Measurements from ENCODE around the gene BDKRB1. TPM values are rescaled to one million over a fixed set of nuclear protein-coding genes. Genes with fewer than 3 reads are reported as not detected.
A peak's percentile ranks its signal among the peaks of the same experiment; 100 is the strongest.
"Not testable (repeated sequence)": the region's sequence is repeated elsewhere in the genome, so short reads cannot be mapped to it uniquely, and the experiment has no call there.

The BDKRB1 gene
- total RNA-seq, 1 donor from 2014 or later = 4.1 TPM

DNA sequence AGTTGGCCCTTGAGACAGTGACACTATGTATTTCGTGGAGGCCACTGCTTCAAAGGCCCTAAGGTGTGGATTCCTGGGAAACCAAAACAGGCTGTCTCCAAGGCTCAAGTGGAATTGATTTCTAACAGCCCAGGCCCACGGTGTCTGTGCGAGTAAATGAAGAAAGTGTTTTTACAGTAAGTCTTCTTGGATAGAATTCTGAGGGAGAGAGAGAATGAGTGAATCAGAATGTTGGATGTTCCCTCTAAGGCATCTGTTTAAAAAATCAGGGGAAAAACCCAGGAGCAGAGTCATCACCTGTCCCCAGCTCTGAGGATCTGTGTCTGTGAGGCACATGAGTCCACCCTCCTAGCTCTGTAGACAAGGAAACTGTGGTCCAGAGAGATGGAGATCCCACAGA, 22.3 kb upstream of the BDKRB1 start:
- no peak for DNase-seq (ENCODE audit: low spot score)

DNA sequence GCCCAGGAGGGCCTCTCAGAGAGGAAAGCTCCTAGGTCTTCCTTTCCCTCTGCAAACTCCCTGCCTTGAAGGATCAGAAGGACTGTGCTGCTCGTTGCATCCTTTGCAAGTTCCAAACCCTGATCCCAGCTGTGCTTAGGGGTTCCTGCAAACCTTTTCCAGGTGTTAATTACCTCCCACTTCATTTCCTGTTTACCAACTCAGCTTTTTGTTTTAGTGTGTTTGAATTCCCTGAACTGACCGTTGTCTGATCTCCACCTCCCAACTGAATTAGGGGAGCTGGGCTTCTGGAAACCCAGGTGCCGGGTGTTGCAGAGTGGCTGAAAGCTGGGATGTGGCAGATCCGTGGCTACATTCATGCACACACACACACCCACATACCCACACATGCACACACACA, 20.6 kb upstream of the BDKRB1 start:
- no peak for DNase-seq (ENCODE audit: low spot score)

DNA sequence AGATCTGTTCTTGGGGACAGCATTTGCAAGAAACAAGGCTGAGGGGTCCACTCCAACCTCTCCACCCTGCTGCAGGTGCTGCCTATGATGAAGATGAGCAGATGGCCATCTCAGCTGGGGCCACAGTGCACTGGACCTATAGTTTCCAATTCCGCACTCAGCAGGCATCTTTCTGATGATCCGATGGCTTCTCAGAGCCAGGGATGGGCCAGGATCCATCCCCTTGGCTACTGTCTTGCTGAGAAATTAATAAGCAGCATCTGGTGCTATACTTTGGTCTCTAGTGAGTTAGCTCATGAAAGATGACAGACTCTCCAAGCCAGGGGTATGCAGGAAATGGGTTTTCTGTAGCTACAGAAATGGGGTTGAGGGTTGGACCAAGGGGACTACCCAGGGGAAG, 18.4 kb upstream of the BDKRB1 start:
- DNase-seq (ENCODE audit: low spot score) = no peak

DNA sequence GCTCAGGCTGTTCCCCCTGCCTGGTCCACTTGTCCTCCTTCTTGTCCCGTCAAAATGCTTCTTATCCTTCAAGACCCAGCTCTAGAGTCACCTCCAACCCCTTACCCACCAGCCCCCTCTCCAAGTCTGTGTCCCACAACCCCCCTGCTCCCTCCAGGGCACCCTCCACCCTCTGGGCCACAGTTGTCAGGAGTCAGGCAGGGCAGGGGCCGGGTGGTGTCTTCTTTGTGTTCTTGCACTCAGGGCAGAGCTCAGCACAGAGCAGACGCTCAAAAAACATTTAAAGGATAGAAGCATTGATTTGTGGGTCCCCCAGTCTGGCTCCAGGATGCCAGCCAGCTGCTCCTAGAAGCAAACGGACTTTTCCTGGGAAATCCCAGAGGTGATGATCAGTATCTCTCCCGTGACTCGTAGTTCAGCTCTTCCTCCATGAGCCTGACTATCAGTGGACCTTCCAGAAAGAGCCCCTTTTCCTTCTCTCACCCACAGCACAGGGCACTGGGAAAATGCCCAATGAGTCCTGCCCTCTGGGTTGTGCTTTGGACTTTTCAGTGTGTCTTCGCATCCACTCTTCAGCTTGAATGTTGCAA, 17.2 kb upstream of the BDKRB1 start:
- DNase-seq (ENCODE audit: low spot score) = no peak

DNA sequence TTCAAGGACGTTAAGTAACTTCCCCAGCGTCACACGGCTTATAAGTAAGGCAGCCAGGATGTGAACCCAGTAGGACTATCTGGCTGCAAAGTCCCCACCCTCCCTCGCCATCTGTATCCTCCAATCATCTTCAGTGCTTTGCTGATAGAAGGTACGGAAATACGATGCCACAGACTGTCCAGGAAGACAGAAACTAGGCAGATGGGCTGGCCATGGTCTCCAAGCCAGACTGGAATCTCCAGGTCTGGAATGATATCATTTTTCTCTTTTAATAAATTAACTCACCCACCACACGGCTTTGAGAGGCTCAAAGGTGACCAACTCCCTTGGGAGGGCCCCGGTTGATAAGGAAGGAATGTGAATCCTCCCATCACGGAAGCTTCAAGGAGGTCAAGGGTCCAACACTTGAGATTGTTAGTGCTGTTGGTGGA, 16.3 kb upstream of the BDKRB1 start:
- peak; percentile 77 for DNase-seq (ENCODE audit: low spot score)

DNA sequence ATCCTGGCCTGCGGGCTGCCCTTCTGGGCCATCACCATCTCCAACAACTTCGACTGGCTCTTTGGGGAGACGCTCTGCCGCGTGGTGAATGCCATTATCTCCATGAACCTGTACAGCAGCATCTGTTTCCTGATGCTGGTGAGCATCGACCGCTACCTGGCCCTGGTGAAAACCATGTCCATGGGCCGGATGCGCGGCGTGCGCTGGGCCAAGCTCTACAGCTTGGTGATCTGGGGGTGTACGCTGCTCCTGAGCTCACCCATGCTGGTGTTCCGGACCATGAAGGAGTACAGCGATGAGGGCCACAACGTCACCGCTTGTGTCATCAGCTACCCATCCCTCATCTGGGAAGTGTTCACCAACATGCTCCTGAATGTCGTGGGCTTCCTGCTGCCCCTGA, 15.4 kb upstream of the BDKRB1 start:
- no peak for DNase-seq (ENCODE audit: low spot score)

DNA sequence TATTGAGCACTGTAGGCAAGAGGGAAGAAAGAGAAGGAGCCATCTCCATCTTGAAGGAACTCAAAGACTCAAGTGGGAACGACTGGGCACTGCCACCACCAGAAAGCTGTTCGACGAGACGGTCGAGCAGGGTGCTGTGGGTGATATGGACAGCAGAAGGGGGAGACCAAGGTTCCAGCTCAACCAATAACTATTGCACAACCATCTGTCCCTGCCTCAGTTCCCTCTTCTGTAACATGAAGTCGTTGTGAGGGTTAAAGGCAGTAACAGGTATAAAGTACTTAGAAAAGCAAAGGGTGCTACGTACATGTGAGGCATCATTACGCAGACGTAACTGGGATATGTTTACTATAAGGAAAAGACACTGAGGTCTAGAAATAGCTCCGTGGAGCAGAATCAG, 13.9 kb upstream of the BDKRB1 start:
- no peak for DNase-seq (ENCODE audit: low spot score)

DNA sequence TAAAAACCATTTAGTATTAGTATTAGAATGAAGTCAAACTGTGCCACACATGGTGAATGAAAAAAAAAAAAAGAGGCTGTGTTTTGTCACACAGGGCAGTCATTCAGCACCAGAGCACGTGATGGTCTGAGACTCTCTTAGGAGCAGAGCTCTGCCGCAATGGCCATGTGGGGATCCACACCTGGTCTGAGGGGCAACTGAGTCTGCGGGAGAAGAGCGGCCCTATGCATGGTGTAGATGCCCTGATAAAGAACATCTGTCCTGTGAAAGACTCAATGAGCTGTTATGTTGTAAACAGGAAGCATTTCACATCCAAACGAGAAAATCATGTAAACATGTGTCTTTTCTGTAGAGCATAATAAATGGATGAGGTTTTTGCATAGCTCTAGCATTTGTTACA, 12.2 kb upstream of the BDKRB1 start:
- DNase-seq (ENCODE audit: low spot score) = no peak

DNA sequence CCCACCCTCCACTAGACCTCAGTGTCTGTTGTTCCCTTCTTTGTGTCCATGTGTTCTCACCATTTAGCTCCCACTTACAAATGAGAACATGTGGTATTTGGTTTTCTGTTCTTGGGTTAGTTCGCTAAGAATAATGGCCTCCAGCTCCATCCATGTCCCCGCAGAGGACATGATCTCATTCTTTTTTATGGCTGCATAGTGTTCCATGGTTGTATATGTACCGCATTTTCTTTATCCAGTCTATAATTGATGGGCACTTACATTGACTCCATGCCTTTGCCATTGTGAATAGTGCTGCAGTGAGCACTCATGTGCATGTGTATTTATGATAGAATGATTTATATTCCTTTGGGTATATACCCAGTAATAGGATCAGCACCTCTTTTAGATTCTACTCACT, 10.9 kb upstream of the BDKRB1 start:
- DNase-seq (ENCODE audit: low spot score) = not testable (repeated sequence)

DNA sequence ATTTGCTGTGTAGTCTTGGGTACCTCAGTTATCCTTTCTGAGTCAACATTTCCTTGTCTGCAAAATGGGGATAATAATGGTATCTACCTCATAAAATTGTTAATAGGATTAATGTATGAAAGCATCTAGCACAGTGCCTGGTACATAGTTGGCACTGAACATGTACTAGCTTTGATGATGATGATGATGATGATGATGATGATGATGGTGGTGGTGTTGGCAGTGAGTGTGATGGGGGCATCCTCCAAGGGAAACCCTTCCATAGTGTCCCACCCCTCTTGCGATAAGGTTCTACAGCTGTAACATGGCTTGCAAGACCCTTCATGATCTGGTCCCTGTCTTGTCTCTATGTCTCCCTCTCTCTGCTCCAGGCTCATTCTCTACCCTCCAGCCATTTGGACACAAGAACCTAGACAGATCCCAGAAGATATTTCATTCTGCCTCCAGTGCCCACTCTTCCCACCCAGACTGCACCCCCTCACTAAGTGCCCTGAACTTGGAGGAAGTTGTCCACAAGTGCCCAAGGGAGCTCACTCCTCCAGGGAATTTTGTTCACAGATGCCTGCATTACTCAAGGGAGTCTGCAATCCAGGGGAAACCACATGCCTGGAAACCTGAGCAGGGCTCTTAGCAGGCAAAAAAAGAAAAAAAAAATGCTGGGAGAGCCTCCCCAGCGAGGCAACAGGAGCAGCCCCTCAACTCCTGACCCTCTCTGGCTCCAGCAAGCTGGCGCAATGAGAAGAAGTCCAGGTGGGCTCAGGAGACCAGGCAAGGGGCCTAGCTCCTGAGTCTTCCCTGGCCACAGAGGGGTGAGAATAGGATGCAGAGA, 10.1 kb upstream of the BDKRB1 start:
- DNase-seq (ENCODE audit: low spot score) = no peak

DNA sequence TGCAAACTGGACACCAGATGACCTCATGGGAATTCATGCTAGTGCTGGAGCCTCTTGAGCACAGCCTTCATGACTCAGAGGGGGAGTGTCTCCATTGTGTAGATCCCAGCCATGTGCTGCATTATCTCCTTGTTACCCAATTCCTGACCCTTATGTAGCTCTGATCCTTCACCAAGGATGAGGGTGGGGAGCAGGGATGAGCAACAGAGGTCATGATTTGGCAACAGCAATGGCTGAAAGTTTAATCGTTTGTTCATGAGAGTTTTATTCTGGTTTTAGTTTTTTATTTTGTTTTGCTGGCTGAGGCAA, 9.5 kb upstream of the BDKRB1 start:
- no peak for DNase-seq (ENCODE audit: low spot score)

DNA sequence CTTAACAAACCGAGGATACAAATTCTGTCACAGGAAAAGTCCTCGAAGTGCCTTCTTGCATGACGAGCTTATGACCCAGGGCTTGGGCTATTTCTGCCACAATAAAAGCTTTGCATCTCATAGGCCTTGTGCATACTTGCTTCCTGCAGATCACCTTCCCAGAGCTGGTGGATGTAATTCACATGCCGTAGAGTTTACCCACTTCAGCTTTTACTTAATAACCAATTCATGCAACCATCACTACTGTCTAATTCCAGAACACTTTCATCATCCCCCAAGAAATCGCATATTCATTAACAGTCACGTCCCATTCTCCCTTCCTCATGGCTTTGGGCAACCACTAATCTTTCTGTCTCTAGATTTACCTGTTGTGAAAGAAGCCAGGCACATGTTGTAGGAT, 9.0 kb upstream of the BDKRB1 start:
- DNase-seq (ENCODE audit: low spot score) = no peak

DNA sequence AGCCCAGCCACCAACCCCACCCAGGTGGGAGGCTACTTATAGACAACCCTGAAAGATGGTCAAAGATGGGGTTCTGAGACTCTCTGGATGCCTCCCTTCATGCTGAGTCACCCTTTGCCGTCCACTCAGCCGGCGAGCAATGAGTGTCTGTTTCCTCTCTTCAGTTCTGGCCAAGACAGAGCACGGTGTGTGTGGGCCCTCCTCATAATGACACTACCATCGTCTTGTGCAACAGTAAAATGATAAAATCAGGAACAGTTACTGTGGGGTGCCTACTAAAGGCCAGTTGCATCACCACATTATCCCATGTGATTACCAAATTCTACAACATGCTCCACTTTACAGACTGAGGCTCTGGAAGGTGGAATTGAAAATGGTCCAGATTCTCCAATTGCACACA, 7.0 kb upstream of the BDKRB1 start:
- DNase-seq (ENCODE audit: low spot score) = peak; percentile 44

DNA sequence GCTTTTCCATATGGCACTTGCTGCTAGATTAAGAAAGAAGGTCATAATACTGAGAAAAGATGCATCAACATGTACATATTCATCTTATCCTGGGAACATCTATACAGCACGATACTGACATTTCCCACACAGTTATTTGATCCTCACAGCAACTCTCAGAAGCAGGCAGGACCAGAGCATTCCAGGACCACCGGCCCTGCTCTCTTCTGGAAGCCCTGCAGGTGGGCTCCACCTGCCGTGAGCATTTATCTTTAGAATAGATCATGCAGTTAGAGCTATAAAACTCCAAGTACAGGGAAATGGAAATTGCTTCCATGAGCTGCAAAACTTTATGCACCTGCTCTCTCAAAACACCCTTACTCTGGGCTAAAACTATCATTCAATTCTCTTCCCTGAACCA, 5.5 kb upstream of the BDKRB1 start:
- DNase-seq (ENCODE audit: low spot score) = no peak

DNA sequence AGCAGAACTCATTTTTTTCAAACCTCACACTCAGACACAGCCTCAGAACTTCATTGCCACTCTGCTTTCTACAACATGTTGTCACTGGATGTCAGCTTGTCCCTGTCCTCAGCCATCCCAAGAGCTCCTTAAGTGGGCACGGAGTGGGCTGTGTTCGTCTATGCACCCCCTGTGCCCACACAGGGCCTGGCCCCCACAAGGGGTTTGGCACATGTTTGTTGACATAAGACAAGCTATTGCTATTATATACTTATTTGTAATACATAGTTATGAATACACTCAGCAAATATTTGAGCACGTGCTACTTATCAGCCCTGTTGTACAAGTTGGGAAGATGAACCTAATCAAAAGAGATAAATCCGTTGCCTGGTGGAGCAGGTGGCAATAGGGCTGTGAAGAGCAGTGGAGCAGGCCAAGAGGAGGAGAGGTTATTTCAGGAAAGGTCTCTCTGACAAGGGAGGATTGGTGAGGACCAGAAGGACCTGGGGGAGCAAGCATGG, 4.3 kb upstream of the BDKRB1 start:
- DNase-seq (ENCODE audit: low spot score) = no peak

DNA sequence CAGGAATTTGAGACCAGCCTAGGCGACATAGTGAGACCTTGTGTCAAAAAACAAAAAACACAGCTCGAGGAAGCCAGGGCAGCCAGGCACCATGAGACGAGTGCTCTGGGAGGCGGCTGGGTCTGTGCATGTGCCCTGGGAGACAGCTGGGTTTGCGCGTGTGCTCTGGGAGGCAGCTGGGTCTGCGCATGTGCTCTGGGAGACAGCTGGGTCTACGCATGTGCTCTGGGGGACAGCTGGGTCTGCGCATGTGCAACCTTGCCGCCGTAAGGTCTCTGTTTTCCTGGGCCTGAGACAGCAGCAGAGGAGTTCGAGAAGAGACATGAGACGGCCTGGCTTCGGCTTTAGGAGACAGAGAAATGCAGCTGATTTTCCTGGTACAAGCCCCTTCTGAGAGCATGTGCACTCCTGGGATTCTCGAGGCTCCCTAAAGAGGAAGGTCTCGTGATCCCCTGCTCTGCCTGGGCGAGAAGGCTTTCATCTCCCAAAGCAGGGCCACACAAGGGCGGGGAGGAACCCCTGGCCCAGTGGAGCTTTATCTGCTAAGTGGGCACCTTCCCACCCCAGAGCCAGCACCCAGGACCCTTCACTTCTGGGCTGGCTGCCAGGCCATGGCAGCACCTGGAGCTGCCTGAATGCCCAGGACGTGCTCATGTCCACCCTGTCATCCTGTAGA, 3.5 kb upstream of the BDKRB1 start:
- no peak for DNase-seq (ENCODE audit: low spot score)

DNA sequence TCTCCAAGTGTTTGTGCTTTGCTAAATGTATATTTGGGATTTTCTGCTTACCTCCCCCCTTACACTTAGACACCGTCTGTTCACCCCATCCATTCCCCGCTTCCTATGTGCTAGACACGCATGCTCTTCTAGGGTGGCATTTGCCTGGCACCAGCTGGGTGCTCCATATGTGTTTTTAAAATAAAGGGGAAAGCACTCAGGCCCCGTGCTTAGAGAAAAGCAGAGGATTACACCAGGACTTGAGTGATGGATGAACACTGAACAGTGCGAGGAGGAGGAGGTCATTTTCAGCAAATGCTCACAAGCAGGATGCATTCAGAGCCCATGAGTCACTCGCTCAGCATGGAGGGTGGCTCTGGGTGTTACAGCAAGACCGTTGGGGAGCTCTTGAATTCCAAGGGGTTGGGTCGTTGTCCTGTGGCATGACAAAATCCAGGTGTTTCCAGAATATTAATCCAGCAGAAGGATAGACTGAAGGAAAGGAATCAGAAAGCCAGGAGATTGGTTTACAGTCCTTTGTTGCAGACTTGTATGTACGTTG, 2.9 kb upstream of the BDKRB1 start:
- peak; percentile 51 for DNase-seq (ENCODE audit: low spot score)

DNA sequence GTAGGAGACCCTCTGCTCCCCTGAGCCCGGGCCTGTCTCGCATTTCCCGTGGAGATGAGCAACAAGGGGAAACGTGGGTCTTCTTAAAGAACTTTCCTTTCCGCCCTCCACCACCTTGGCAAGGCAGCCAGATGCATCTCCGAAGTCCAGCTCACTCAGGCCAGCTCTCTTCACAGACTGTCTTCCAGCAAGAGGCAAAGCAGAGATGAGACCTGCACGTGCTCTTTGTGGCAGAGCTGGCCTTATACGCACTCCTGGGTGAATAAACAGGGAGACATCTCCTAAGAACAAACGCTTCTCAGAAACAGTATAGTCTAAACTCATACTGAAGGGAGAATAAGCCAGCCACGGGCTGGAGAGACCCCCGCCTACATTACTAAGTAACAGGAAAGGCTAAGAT, 1.3 kb upstream of the BDKRB1 start:
- no peak for DNase-seq (ENCODE audit: low spot score)

DNA sequence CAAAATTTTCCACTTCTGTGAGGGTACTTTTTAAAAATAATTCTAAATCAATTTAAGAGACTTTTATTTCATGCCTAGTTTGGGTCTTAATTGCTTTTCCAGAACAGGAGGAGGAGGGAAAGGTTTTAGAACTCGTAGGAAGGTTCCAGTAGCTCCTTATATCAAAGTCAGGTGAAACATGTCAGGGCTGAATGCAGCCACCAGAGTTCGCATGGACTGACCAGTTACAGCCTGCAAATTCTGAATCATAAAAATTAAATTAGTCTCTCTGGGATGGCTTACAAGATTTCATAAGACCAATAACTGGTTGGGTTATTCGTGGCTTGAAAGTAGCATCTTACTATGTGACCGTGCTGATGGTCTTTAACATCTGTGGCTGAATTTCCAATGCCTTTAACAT, 397 bp downstream of the BDKRB1 start:
- DNase-seq (ENCODE audit: low spot score) = no peak

DNA sequence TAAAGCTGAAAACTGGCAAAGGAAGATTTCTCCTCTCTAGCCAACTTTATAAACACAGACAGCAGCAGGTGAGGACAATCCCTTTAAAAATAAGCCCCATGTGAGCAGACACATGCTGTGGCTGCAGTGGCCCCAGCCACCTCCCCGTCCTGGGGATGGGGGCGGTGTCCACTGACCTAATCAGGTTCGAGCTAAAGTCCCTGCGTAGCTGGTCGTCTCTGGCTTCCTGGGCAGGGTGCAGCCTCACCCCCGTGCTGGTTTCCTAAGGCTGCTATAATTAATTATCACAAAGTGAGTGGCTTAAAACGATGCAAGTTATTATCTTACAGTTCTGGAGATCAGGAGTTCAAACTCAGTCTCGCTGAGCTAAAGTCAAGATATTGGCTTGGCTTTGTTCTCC, 1.0 kb downstream of the BDKRB1 start:
- no peak for DNase-seq (ENCODE audit: low spot score)

DNA sequence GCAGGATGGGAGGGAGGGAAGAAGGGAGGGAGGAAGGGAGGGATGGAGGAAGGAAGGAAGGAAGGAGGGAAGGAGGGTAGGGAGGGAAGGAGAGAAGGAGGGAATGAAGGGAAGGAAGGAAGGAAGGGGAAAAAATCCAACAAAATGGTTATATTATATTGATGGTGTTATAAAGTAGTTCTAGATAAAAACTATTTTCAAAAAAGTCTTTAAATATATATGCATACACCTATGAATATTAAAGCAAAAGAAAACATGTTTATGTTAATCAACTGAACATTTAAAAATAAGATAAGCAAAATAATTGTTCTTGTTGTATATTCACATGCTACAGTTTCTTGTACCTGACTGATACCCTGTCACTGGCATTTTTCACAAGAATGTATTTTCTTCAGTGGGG, 1.9 kb downstream of the BDKRB1 start:
- DNase-seq (ENCODE audit: low spot score) = no peak

DNA sequence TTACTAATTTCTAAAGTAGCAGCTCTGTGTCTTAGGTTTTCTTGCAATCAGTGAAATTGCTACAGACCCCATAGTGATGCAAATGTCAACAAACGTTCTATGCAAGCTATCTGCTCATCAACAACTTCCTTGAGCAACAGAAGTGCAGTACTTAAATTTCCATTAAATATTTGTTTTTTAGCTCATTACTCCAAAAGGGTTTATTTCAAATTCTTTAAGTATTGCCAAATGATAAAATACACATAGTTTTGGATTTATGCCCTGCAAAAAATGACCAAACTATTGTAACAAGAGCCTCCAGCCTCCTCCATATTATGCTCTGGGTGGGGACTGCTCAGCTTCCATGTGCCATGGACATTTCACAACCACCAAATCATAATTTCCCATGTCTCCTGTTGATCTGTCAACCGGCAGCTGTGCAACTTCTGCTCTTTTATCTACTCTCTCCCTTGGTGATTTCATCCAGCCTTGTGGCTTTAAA, 4.4 kb downstream of the BDKRB1 start:
- DNase-seq (ENCODE audit: low spot score) = no peak

DNA sequence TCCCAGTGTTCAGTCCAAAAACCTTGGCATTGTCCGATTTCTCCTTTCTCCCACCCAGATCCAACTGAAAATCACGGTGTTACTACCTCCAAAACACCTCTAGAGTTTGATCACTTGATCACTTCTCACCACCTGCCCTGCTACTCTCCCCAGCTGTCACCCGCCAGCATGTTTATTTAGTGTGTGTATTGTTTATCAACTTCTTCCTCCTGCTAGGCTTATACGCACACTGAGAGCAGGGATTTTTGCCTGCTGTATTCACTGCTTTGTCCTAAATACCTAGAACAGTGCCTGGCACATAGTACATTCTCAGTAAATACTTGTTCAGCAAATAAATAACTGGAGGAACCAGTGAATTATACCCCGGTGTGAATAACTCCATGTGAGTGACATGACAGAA, 5.0 kb downstream of the BDKRB1 start:
- DNase-seq (ENCODE audit: low spot score) = no peak

Measured in mucosa of gallbladder (tissue), 1 donor.